ENCODE data around the gene WWOX. TPM values are rescaled to one million over a fixed set of nuclear protein-coding genes. Genes with fewer than 3 reads are reported as not detected.
A peak's percentile ranks its signal among the peaks of the same experiment; 100 is the strongest.

WWOX gene
- total RNA-seq, 1 donor from 2014 or later, result 7.3 TPM

DNA sequence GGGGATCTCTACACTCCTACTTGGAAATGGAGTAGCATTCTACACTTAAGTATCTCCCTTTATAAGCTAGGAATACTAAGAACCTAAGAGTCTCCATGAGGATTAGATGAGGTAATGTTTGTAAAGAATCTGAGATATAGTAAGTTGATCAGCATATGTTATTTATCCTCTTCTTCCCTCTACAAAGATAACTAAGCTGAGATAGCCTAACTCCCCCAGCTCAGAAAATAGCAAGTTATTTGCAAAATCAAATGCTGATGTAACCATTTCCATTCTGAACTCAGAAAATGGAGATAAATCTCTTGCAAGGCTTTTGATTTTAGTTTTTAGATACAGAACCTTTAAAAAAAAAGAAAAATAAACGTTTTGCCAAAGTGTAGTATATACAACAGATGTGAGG is 975.1 kb downstream of the WWOX start:
- no peaks in the 10 kb centered on the region for H3K9me3 Mint-ChIP-seq (ENCODE audit: unreplicated experiment)
- Histone ChIP-seq H3K27ac (ENCODE audit: low read depth, low read length) (no peak overlapping the region), H3K79me2 (ENCODE audit: insufficient read depth, low read length) (no peaks in the 10 kb centered on the region), H2AFZ (ENCODE audit: low read depth, low read length) (no peak overlapping the region), H3K9me3 (ENCODE audit: insufficient read depth, low read depth, low read length) (no peaks in the 10 kb centered on the region), H3K4me2 (ENCODE audit: low read length) (no peak overlapping the region), H3K4me3 (ENCODE audit: insufficient read depth, low read depth, low read length) (no peak overlapping the region), H4K20me1 (ENCODE audit: insufficient read depth, low read length) (no peaks in the 10 kb centered on the region), H3K27me3 (ENCODE audit: insufficient read depth, low read length) (no peaks in the 10 kb centered on the region), H3K9ac (ENCODE audit: low read length) (no peak overlapping the region), H3K4me1 (ENCODE audit: insufficient read depth, low read length) (no peaks in the 10 kb centered on the region), H3K36me3 (ENCODE audit: insufficient read depth, low read length) (no peaks in the 10 kb centered on the region)
- TF ChIP-seq EZH2 (IDR thresholded peaks at IDR 0.05; ENCODE audit: insufficient read depth, low read length) (no peak), CTCF (IDR thresholded peaks at IDR 0.05; ENCODE audit: insufficient read depth, low read depth, low read length) (no peak)
- no peak for FAIRE-seq
- H3K27me3 Mint-ChIP-seq (ENCODE audit: low read depth, unreplicated experiment), result peaks cover 7% of the 10 kb centered on the region
- H3K4me3 Mint-ChIP-seq (ENCODE audit: unreplicated experiment), result no peak overlapping the region
- DNase-seq (ENCODE audit: low read depth), result no peak
- H3K27ac Mint-ChIP-seq (ENCODE audit: unreplicated experiment), result no peak overlapping the region
- no peaks in the 10 kb centered on the region for H3K36me3 Mint-ChIP-seq (ENCODE audit: low read depth, unreplicated experiment)
- H3K4me1 Mint-ChIP-seq (ENCODE audit: low read depth, unreplicated experiment), result peaks cover 8% of the 10 kb centered on the region

- Histone ChIP-seq H3K27ac (ENCODE audit: low read depth, low read length) (no peak overlapping the region), H4K20me1 (ENCODE audit: insufficient read depth, low read length) (no peaks in the 10 kb centered on the region), H2AFZ (ENCODE audit: low read depth, low read length) (no peak overlapping the region), H3K27me3 (ENCODE audit: insufficient read depth, low read length) (no peaks in the 10 kb centered on the region), H3K4me2 (ENCODE audit: low read length) (no peak overlapping the region), H3K36me3 (ENCODE audit: insufficient read depth, low read length) (no peaks in the 10 kb centered on the region), H3K9me3 (ENCODE audit: insufficient read depth, low read depth, low read length) (no peaks in the 10 kb centered on the region), H3K4me3 (ENCODE audit: insufficient read depth, low read depth, low read length) (no peak overlapping the region), H3K9ac (ENCODE audit: low read length) (no peak overlapping the region), H3K79me2 (ENCODE audit: insufficient read depth, low read length) (no peaks in the 10 kb centered on the region), H3K4me1 (ENCODE audit: insufficient read depth, low read length) (no peaks in the 10 kb centered on the region)
- Mint-ChIP-seq H3K9me3 (ENCODE audit: unreplicated experiment) (no peaks in the 10 kb centered on the region), H3K27me3 (ENCODE audit: low read depth, unreplicated experiment) (peaks cover 7% of the 10 kb centered on the region), H3K27ac (ENCODE audit: unreplicated experiment) (no peak overlapping the region), H3K4me3 (ENCODE audit: unreplicated experiment) (no peak overlapping the region), H3K4me1 (ENCODE audit: low read depth, unreplicated experiment) (peaks cover 8% of the 10 kb centered on the region), H3K36me3 (ENCODE audit: low read depth, unreplicated experiment) (no peaks in the 10 kb centered on the region)
- TF ChIP-seq EZH2 (IDR thresholded peaks at IDR 0.05; ENCODE audit: insufficient read depth, low read length), result no peak
- no peak for TF ChIP-seq CTCF (IDR thresholded peaks at IDR 0.05; ENCODE audit: insufficient read depth, low read depth, low read length)
- FAIRE-seq (no peak), DNase-seq (ENCODE audit: low read depth) (no peak)
Observed at GRCh38 chr16:79074951-79075350, 975.5 kb downstream of the WWOX start.

GRCh38 chr16:79076047-79076767 is 976.8 kb downstream of the WWOX start:
- H3K36me3 ChIP-seq (ENCODE audit: insufficient read depth, low read length), result no peaks in the 10 kb centered on the region
- no peak for FAIRE-seq
- no peaks in the 10 kb centered on the region for H3K9me3 ChIP-seq (ENCODE audit: insufficient read depth, low read depth, low read length)
- Mint-ChIP-seq H3K4me1 (ENCODE audit: low read depth, unreplicated experiment) (peaks cover 3% of the 10 kb centered on the region), H3K27ac (ENCODE audit: unreplicated experiment) (peak overlapping the region; percentile 47), H3K9me3 (ENCODE audit: unreplicated experiment) (no peaks in the 10 kb centered on the region), H3K36me3 (ENCODE audit: low read depth, unreplicated experiment) (no peaks in the 10 kb centered on the region), H3K4me3 (ENCODE audit: unreplicated experiment) (no peak overlapping the region), H3K27me3 (ENCODE audit: low read depth, unreplicated experiment) (peaks cover 7% of the 10 kb centered on the region)
- H3K4me2 ChIP-seq (ENCODE audit: low read length), result no peak overlapping the region
- no peak overlapping the region for H2AFZ ChIP-seq (ENCODE audit: low read depth, low read length)
- DNase-seq (ENCODE audit: low read depth), result no peak
- no peaks in the 10 kb centered on the region for H3K4me1 ChIP-seq (ENCODE audit: insufficient read depth, low read length)
- TF ChIP-seq CTCF (IDR thresholded peaks at IDR 0.05; ENCODE audit: insufficient read depth, low read depth, low read length) (no peak), EZH2 (IDR thresholded peaks at IDR 0.05; ENCODE audit: insufficient read depth, low read length) (no peak)
- H3K4me3 ChIP-seq (ENCODE audit: insufficient read depth, low read depth, low read length), result no peak overlapping the region
- no peak overlapping the region for H3K27ac ChIP-seq (ENCODE audit: low read depth, low read length)
- no peaks in the 10 kb centered on the region for H3K79me2 ChIP-seq (ENCODE audit: insufficient read depth, low read length)
- H3K27me3 ChIP-seq (ENCODE audit: insufficient read depth, low read length), result no peaks in the 10 kb centered on the region
- H4K20me1 ChIP-seq (ENCODE audit: insufficient read depth, low read length), result no peaks in the 10 kb centered on the region
- H3K9ac ChIP-seq (ENCODE audit: low read length), result no peak overlapping the region
